Tibial nerve (tissue), 4 donors: ENCODE data around the gene BRINP3. TPM values are rescaled to one million over a fixed set of nuclear protein-coding genes. Genes with fewer than 3 reads are reported as not detected.

Source experiments
- DNase-seq, 2 donors: peaks; one replicate each; pipeline ENCODE4 v3.0.0-alpha.2; 2019; ENCODE audit warnings: low spot score in 2 of 2
- H3K27ac ChIP-seq, 4 donors: fragments of 200-600 bp; sonication (generic) in 3 of 4; one replicate each; pipeline ENCODE4 v1.5.1; 2017 to 2019; ENCODE audit warnings: mild to moderate bottlenecking in 1 of 4
- H3K27me3 ChIP-seq, 2 donors: fragments of 200-600 bp; sonication (generic) in 1 of 2; one replicate each; pipeline versions ENCODE4 v1.5.1 to v1.6.0; 2017 to 2019
- H3K36me3 ChIP-seq, 3 donors: fragments of 200-600 bp; sonication (generic); one replicate each; pipeline ENCODE4 v1.5.1; 2018 to 2019
- H3K4me1 ChIP-seq, 4 donors: fragments of 200-600 bp; sonication (generic) in 3 of 4; one replicate each; pipeline ENCODE4 v1.5.1; 2017 to 2019
- H3K4me3 ChIP-seq, 4 donors: fragments of 200-600 bp; sonication (generic) in 3 of 4; one replicate each; pipeline ENCODE4 v1.5.1; 2017 to 2019; ENCODE audit warnings: mild to moderate bottlenecking in 1 of 4, moderate library complexity in 1 of 4
- H3K9me3 ChIP-seq, 4 donors: fragments of 200-600 bp; sonication (generic) in 3 of 4; one replicate each; pipeline ENCODE4 v1.5.1; 2017 to 2019
- EP300 ChIP-seq, 2 donors: sonication (generic); formaldehyde crosslinking; IDR thresholded peaks; one replicate each; pipeline ENCODE4 v1.6.1; 2017; ENCODE audit warnings: antibody characterized with exemption in 2 of 2, mild to moderate bottlenecking in 1 of 2
- POLR2A ChIP-seq, 2 donors: fragments of 450-650 bp; IDR thresholded peaks; one replicate each; pipeline ENCODE4 v1.6.1; 2017; ENCODE audit warnings: antibody characterized with exemption in 2 of 2, mild to moderate bottlenecking in 2 of 2, moderate library complexity in 2 of 2
- WGBS, 2 donors: methylation state at CpG; one replicate each; pipeline ENCODE4 v1.1.5; 2018; 5-methylcytosine and 5-hydroxymethylcytosine counted together
- total RNA-seq, 4 donors: library from RNA; depleted of rRNA; stranded (reverse); fragments of >200 nt; gene quantifications; one replicate each; pipeline ENCODE4 v1.1.0, GENCODE V29; 2016
- TF ChIP-seq, protein P1 (sequence below), 5 experiments: fragments of 200-600 bp in 3 of 5; fragments of 450-650 bp in 2 of 5; sonication (generic) in 3 of 5; IDR thresholded peaks; one replicate each; pipeline ENCODE4 v1.5.1; 2016 to 2019; ENCODE audit warnings: antibody characterized with exemption in 5 of 5, mild to moderate bottlenecking in 3 of 5, moderate library complexity in 2 of 5

BRINP3 gene
- total RNA-seq, 4 donors from 2014 or later = 0.20 to 0.21 TPM; not detected in 2

DNA sequence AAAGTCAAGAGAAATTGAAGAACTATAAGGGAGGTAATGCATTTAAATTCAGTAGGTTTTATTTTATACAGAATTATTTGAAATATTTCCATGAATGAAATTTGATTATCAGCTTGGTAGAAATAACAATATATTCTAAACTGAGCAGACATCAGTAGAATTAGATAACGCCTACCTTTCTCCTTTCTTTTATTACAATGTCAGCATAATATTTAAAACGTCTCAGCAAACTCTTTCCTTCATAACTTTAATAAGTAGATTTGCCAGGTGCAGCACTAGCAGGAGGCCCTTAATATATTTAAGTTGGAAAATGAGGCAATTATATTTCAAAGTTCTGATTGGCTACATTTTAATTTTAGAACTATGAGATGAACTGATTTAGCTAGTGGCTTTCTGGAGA lies 298.8 kb downstream of the BRINP3 start:
- no peaks in the 10 kb centered on the region for H3K9me3 ChIP-seq
- TF ChIP-seq POLR2A (IDR thresholded peaks at IDR 0.05) = no peak
- TF ChIP-seq, protein P1, sequence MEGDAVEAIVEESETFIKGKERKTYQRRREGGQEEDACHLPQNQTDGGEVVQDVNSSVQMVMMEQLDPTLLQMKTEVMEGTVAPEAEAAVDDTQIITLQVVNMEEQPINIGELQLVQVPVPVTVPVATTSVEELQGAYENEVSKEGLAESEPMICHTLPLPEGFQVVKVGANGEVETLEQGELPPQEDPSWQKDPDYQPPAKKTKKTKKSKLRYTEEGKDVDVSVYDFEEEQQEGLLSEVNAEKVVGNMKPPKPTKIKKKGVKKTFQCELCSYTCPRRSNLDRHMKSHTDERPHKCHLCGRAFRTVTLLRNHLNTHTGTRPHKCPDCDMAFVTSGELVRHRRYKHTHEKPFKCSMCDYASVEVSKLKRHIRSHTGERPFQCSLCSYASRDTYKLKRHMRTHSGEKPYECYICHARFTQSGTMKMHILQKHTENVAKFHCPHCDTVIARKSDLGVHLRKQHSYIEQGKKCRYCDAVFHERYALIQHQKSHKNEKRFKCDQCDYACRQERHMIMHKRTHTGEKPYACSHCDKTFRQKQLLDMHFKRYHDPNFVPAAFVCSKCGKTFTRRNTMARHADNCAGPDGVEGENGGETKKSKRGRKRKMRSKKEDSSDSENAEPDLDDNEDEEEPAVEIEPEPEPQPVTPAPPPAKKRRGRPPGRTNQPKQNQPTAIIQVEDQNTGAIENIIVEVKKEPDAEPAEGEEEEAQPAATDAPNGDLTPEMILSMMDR (IDR thresholded peaks at IDR 0.05) = no peak
- no peak for TF ChIP-seq EP300 (IDR thresholded peaks at IDR 0.05)
- no peaks in the 10 kb centered on the region for H3K36me3 ChIP-seq
- no peaks in the 10 kb centered on the region for H3K4me1 ChIP-seq
- no peaks in the 10 kb centered on the region for H3K27me3 ChIP-seq
- H3K4me3 ChIP-seq = no peak overlapping the region
- 82 to 83% methylated on average over 2 of the region's 2 CpGs for WGBS, 2 donors
- DNase-seq = no peak
- H3K27ac ChIP-seq = no peak overlapping the region

- no peak overlapping the region for H3K27ac ChIP-seq
- no peaks in the 10 kb centered on the region for H3K4me1 ChIP-seq
- DNase-seq = no peak
- WGBS, 2 donors = 90 to 93% methylated on average over 2 of the region's 2 CpGs
- H3K36me3 ChIP-seq = no peaks in the 10 kb centered on the region
- TF ChIP-seq, protein P1 (IDR thresholded peaks at IDR 0.05) = no peak
- TF ChIP-seq EP300 (IDR thresholded peaks at IDR 0.05) = no peak
- no peak for TF ChIP-seq POLR2A (IDR thresholded peaks at IDR 0.05)
- no peak overlapping the region for H3K4me3 ChIP-seq
- H3K9me3 ChIP-seq = no peaks in the 10 kb centered on the region
- H3K27me3 ChIP-seq = no peaks in the 10 kb centered on the region
Measured at GRCh38 chr1:190177555-190177954, 300.1 kb downstream of the BRINP3 start.

DNA sequence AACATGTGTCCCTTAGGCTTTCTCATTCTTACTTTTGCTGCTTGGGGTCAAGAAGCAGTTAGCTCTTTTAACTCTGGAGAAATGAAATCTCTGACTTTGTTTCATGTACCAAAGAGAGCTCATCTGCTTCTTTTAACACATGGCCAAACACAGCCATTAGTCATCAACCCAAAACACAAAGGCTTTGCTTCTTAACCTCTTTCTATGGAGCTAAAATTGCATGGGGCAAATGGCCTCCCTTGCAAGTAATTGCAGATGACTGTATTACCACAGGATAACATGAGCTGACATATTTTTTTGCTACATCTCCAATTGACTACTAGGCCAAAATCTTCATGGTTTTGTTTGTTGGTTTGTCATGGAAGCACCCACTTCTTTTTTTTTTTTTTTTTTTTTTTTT lies 300.9 kb downstream of the BRINP3 start:
- Histone ChIP-seq H3K4me1 (no peaks in the 10 kb centered on the region), H3K27me3 (no peaks in the 10 kb centered on the region), H3K4me3 (no peak overlapping the region), H3K36me3 (no peaks in the 10 kb centered on the region), H3K9me3 (no peaks in the 10 kb centered on the region), H3K27ac (no peak overlapping the region)
- TF ChIP-seq POLR2A (IDR thresholded peaks at IDR 0.05) (no peak), EP300 (IDR thresholded peaks at IDR 0.05) (no peak)
- TF ChIP-seq, protein P1 (IDR thresholded peaks at IDR 0.05) = no peak
- no peak for DNase-seq

DNA sequence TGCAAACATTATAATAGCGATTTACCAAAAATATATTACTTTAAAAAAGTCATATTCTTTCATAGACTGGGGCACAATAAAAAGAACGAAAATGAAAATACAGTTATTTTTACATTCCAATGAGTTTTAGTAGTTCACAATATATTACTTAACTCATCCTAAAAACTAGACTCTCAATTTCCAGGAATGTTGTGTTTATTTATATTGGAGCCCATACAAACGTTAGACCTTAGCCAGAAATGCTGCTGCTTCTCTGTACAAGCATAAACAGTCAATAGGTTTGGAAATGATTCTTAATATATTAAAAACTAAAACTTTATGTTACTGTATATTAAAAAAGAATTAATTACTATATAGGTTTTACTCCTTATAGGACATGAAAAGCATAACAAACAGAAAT lies 302.3 kb downstream of the BRINP3 start:
- Histone ChIP-seq H3K27me3 (no peaks in the 10 kb centered on the region), H3K9me3 (no peaks in the 10 kb centered on the region), H3K36me3 (no peaks in the 10 kb centered on the region), H3K27ac (no peak overlapping the region), H3K4me1 (no peaks in the 10 kb centered on the region), H3K4me3 (no peak overlapping the region)
- no peak for DNase-seq
- WGBS, 2 donors = 56 to 66% methylated on average over 3 of the region's 3 CpGs
- no peak for TF ChIP-seq EP300 (IDR thresholded peaks at IDR 0.05)
- TF ChIP-seq, protein P1 (IDR thresholded peaks at IDR 0.05) = no peak
- no peak for TF ChIP-seq POLR2A (IDR thresholded peaks at IDR 0.05)

- no peak overlapping the region for H3K4me3 ChIP-seq
- no peaks in the 10 kb centered on the region for H3K9me3 ChIP-seq
- no peaks in the 10 kb centered on the region for H3K27me3 ChIP-seq
- 58 to 71% methylated on average over 8 of the region's 8 CpGs for WGBS, 2 donors
- no peak for DNase-seq
- H3K4me1 ChIP-seq = no peaks in the 10 kb centered on the region
- H3K36me3 ChIP-seq = no peaks in the 10 kb centered on the region
- H3K27ac ChIP-seq = no peak overlapping the region
- TF ChIP-seq, protein P1 (IDR thresholded peaks at IDR 0.05) = no peak
- TF ChIP-seq POLR2A (IDR thresholded peaks at IDR 0.05) (no peak), EP300 (IDR thresholded peaks at IDR 0.05) (no peak)
Measured at GRCh38 chr1:190172651-190173430, 304.8 kb downstream of the BRINP3 start.
